HepG2 (cell line): ENCODE measurements around the gene WWTR1. TPM values are rescaled to one million over a fixed set of nuclear protein-coding genes. Genes with fewer than 3 reads are reported as not detected.

Source experiments
- ESRRA ChIP-seq: sonication (generic); formaldehyde crosslinking; IDR thresholded peaks from 2 replicates; pipeline ENCODE4 v1.5.1; 2020; ENCODE audit warnings: mild to moderate bottlenecking, low read depth, missing genetic modification reagents
- GATAD1 ChIP-seq: IDR thresholded peaks from 2 replicates; pipeline ENCODE4 v1.6.1; 2016; ENCODE audit warnings: missing genetic modification reagents, missing compliant biosample characterization
- HDAC6 ChIP-seq: fragments of 200-600 bp; sonication (generic); IDR thresholded peaks from 2 replicates; pipeline ENCODE4 v1.7.0; 2017; ENCODE audit warnings: mild to moderate bottlenecking, antibody characterized with exemption, low read length, low read depth
- HOXA9 ChIP-seq: sonication (generic); formaldehyde crosslinking; IDR thresholded peaks from 2 replicates; pipeline ENCODE4 v1.8.1; 2022; ENCODE audit warnings: missing genetic modification reagents, mild to moderate bottlenecking, moderate library complexity, borderline replicate concordance
- IRF1 ChIP-seq: sonication (generic); formaldehyde crosslinking; IDR thresholded peaks from 2 replicates; pipeline ENCODE4 v1.4.0; 2020; ENCODE audit warnings: low read depth, mild to moderate bottlenecking, missing genetic modification reagents
- KDM1A ChIP-seq: IDR thresholded peaks from 2 replicates; pipeline ENCODE4 v1.6.1; 2016; ENCODE audit warnings: missing compliant biosample characterization
- PCBP1 ChIP-seq: fragments of 200-400 bp; formaldehyde crosslinking; IDR thresholded peaks from 2 replicates; pipeline ENCODE4 v1.6.1; 2017; ENCODE audit warnings: mild to moderate bottlenecking, low read depth, low read length, borderline replicate concordance
- POGZ ChIP-seq: sonication (generic); formaldehyde crosslinking; IDR thresholded peaks from 2 replicates; pipeline ENCODE4 v1.4.0; 2020; ENCODE audit warnings: mild to moderate bottlenecking, missing genetic modification reagents
- SNAPC4 ChIP-seq: sonication (generic); formaldehyde crosslinking; IDR thresholded peaks from 2 replicates; pipeline ENCODE4 v1.4.0; 2020; ENCODE audit warnings: mild to moderate bottlenecking, missing genetic modification reagents
- TBX2 ChIP-seq: sonication (generic); formaldehyde crosslinking; IDR thresholded peaks from 2 replicates; pipeline ENCODE4 v1.5.0; 2020; ENCODE audit warnings: missing genetic modification reagents, mild to moderate bottlenecking, borderline replicate concordance
- ZBTB42 ChIP-seq: sonication (generic); formaldehyde crosslinking; IDR thresholded peaks from 2 replicates; pipeline ENCODE4 v1.5.0; 2020; ENCODE audit warnings: mild to moderate bottlenecking, missing genetic modification reagents
- ZNF12 ChIP-seq: sonication (generic); formaldehyde crosslinking; IDR thresholded peaks from 2 replicates; pipeline ENCODE4 v1.5.0; 2020; ENCODE audit warnings: missing genetic modification reagents
- ZNF263 ChIP-seq: sonication (generic); formaldehyde crosslinking; IDR thresholded peaks from 2 replicates; pipeline ENCODE4 v1.4.0; 2020; ENCODE audit warnings: missing genetic modification reagents
- ZNF282 ChIP-seq: fragments of 450-650 bp; IDR thresholded peaks from 2 replicates; pipeline ENCODE4 v1.6.1; 2018; ENCODE audit not compliant: partially characterized antibody
- ZNF33B ChIP-seq: sonication (generic); formaldehyde crosslinking; IDR thresholded peaks from 2 replicates; pipeline ENCODE4 v1.5.1; 2020; ENCODE audit warnings: mild to moderate bottlenecking, missing genetic modification reagents
- ZNF383 ChIP-seq: sonication (generic); formaldehyde crosslinking; IDR thresholded peaks from 2 replicates; pipeline ENCODE4 v1.4.0; 2020; ENCODE audit warnings: missing genetic modification reagents, mild to moderate bottlenecking, borderline replicate concordance
- ZNF501 ChIP-seq: sonication (generic); formaldehyde crosslinking; IDR thresholded peaks from 2 replicates; pipeline ENCODE4 v1.5.1; 2020; ENCODE audit warnings: mild to moderate bottlenecking, moderate library complexity, missing genetic modification reagents
- ZNF792 ChIP-seq: IDR thresholded peaks from 2 replicates; pipeline ENCODE4 v1.6.1; 2016
- polyA plus RNA-seq, 8 experiments: library from polyadenylated mRNA; depleted of rRNA in 3 of 8; stranded (reverse) in 7 of 8; unstranded in 1 of 8; fragments of >200 nt; fragmentation: Illumina TruSeq in 4 of 8; extraction: Trizol in 4 of 8; gene quantifications; 2 replicates each; pipeline versions ENCODE4 v1.2.1 to v1.2.3, GENCODE V29; 2011 to 2016; ENCODE audit warnings: low read depth in 4 of 8, missing spikeins in 1 of 8, mixed read lengths in 1 of 8; ENCODE audit not compliant: insufficient read depth in 1 of 8
- total RNA-seq, 5 experiments: library from RNA; depleted of rRNA; stranded (reverse); fragments of >200 nt; fragmentation: Illumina TruSeq; extraction: Trizol; gene quantifications; 2 replicates each; pipeline ENCODE4 v1.2.3, GENCODE V29; 2016; ENCODE audit warnings: low read depth in 1 of 5
- TF ChIP-seq, protein P1 (sequence below): sonication (generic); formaldehyde crosslinking; IDR thresholded peaks from 2 replicates; pipeline ENCODE4 v1.5.1; 2020; ENCODE audit warnings: mild to moderate bottlenecking, missing genetic modification reagents, borderline replicate concordance
- TF ChIP-seq, protein P2 (sequence below): sonication (generic); formaldehyde crosslinking; IDR thresholded peaks from 2 replicates; pipeline ENCODE4 v1.4.0; 2020; ENCODE audit warnings: missing genetic modification reagents
- TF ChIP-seq, protein P3 (sequence below): sonication (generic); formaldehyde crosslinking; IDR thresholded peaks from 2 replicates; pipeline ENCODE4 v1.5.0; 2020; ENCODE audit warnings: mild to moderate bottlenecking, missing genetic modification reagents

The WWTR1 gene
- total and polyA plus RNA-seq, 2 of the 13 experiments (the other 11 are each of a cell fraction or from before 2014, with no cell fraction given), result 19.7 to 139 TPM

GRCh38 chr3:149494022-149494758 is 163.6 kb downstream of the WWTR1 start (continued):
- TF ChIP-seq ZNF383 (CRISPR knock-in tag) (no peak), ESRRA (CRISPR knock-in tag) (no peak; the same call in 1 of the 2 replicates), HOXA9 (CRISPR knock-in tag) (no peak), KDM1A (CRISPR knock-in tag) (no peak), POGZ (no peak), ZNF792 (no peak), ZNF263 (no peak), ZBTB42 (CRISPR knock-in tag) (no peak), SNAPC4 (CRISPR knock-in tag) (no peak), ZNF33B (CRISPR knock-in tag) (no peak), ZNF282 (no peak), TBX2 (CRISPR knock-in tag) (no peak), PCBP1 (no peak), ZNF501 (CRISPR knock-in tag) (peak; percentile 41; the same call in 1 of the 2 replicates), IRF1 (CRISPR knock-in tag) (no peak), ZNF12 (no peak), GATAD1 (CRISPR knock-in tag) (no peak), HDAC6 (no peak)
- TF ChIP-seq, protein P1, sequence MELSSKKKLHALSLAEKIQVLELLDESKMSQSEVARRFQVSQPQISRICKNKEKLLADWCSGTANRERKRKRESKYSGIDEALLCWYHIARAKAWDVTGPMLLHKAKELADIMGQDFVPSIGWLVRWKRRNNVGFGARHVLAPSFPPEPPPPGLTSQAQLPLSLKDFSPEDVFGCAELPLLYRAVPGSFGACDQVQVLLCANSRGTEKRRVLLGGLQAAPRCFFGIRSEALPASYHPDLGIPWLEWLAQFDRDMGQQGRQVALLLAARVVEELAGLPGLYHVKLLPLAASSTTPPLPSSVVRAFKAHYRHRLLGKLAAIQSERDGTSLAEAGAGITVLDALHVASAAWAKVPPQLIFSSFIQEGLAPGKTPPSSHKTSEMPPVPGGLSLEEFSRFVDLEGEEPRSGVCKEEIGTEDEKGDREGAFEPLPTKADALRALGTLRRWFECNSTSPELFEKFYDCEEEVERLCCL (CRISPR knock-in tag), result no peak
- TF ChIP-seq, protein P2, sequence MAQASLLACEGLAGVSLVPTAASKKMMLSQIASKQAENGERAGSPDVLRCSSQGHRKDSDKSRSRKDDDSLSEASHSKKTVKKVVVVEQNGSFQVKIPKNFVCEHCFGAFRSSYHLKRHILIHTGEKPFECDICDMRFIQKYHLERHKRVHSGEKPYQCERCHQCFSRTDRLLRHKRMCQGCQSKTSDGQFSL (CRISPR knock-in tag), result no peak
- TF ChIP-seq, protein P3, sequence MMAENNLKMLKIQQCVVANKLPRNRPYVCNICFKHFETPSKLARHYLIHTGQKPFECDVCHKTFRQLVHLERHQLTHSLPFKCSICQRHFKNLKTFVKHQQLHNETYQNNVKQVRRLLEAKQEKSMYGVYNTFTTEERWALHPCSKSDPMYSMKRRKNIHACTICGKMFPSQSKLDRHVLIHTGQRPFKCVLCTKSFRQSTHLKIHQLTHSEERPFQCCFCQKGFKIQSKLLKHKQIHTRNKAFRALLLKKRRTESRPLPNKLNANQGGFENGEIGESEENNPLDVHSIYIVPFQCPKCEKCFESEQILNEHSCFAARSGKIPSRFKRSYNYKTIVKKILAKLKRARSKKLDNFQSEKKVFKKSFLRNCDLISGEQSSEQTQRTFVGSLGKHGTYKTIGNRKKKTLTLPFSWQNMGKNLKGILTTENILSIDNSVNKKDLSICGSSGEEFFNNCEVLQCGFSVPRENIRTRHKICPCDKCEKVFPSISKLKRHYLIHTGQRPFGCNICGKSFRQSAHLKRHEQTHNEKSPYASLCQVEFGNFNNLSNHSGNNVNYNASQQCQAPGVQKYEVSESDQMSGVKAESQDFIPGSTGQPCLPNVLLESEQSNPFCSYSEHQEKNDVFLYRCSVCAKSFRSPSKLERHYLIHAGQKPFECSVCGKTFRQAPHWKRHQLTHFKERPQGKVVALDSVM (CRISPR knock-in tag), result no peak
